Measurements from ENCODE around the gene SERPINB7. TPM values are rescaled to one million over a fixed set of nuclear protein-coding genes. Genes with fewer than 3 reads are reported as not detected.

SERPINB7 gene
- total and polyA plus RNA-seq, 10 of the 15 experiments (the other 5 are each of a cell fraction or from before 2014, with no cell fraction given): not detected

GRCh38 chr18:63819786-63820185 lies 44.6 kb downstream of the SERPINB7 start:
- CTCF ChIA-PET: interaction anchor here (0.9 to 1.7 kb wide), 3 partner anchors 10 to 116 kb away, joined by 3 to 17 read pairs (median 4); no protein-coding TSS in a partner anchor
- intact Hi-C loops (cut with micrococcal nuclease; ENCODE audit: unreplicated experiment): no loop called here

GRCh38 chr18:63820694-63821093 lies 45.5 kb downstream of the SERPINB7 start:
- no TSS peak for BruUV-seq (replicated peaks)
- no peak for ATAC-seq
- Histone ChIP-seq H3K4me2 (ENCODE audit: control insufficient read depth, insufficient read depth) (no peak overlapping the region), H2AFZ (ENCODE audit: control insufficient read depth, low read depth, low read length) (no peak overlapping the region), H3K79me2 (ENCODE audit: control insufficient read depth, insufficient read depth, low read length) (no peaks in the 10 kb centered on the region), H3K27me3 (replicated peaks in 1 of 2; ENCODE audit: control insufficient read depth in 2 of 2, insufficient read depth in 2 of 2, low read length in 1 of 2) (no peaks in the 10 kb centered on the region; a peak in 1 of 4 replicates), H3K9ac (ENCODE audit: control insufficient read depth, insufficient read depth, low read length) (no peak overlapping the region), H4K20me1 (ENCODE audit: control insufficient read depth, insufficient read depth) (no peaks in the 10 kb centered on the region), H3K4me1 (ENCODE audit: control insufficient read depth, insufficient read depth, low read length) (no peaks in the 10 kb centered on the region), H3K27ac (ENCODE audit: control insufficient read depth, insufficient read depth) (no peak overlapping the region), H3K4me3 (no peak overlapping the region), H3K9me3 (replicated peaks; ENCODE audit: control insufficient read depth, insufficient read depth, low read length) (no peaks in the 10 kb centered on the region), H3K36me3 (ENCODE audit: control insufficient read depth in 2 of 2, insufficient read depth in 2 of 2, low read length in 1 of 2) (no peaks in the 10 kb centered on the region)
- intact Hi-C loops (cut with micrococcal nuclease; ENCODE audit: unreplicated experiment): no loop called here
- ChIA-PET RAD21 (ENCODE audit: unreplicated experiment) (interaction anchor here (1.6 kb wide), 1 partner anchor 23 kb away, joined by 4 read pairs; no protein-coding TSS in a partner anchor), SMC1A (ENCODE audit: uncharacterized antibody, unreplicated experiment) (interaction anchor here (0.8 to 2.4 kb wide), 3 partner anchors 10 to 115 kb away, joined by 4 to 12 read pairs (median 8); no protein-coding TSS in a partner anchor), POLR2A (no interaction called here), CTCF (interaction anchor here (1.0 kb wide), 2 partner anchors 23 to 25 kb away, joined by 3 to 5 read pairs; no protein-coding TSS in a partner anchor)
- in situ Hi-C loops (cut with MboI): no loop called here
- 33% methylated on average over 3 of the region's 3 CpGs for WGBS (ENCODE audit: insufficient coverage, insufficient replicate concordance, low lambda C conversion rate, missing lambda C conversion rate)
- DNase-seq (ENCODE audit: low read depth, low spot score): no peak
- no peak for FAIRE-seq
- TF ChIP-seq BACH1 (IDR thresholded peaks at IDR 0.05; ENCODE audit: borderline replicate concordance) (no peak), TCF12 (IDR thresholded peaks at IDR 0.05; ENCODE audit: low read depth, low read length) (no peak), CEBPB (IDR thresholded peaks at IDR 0.05; ENCODE audit: borderline replicate concordance in 1 of 2, low read depth in 2 of 2, low read length in 2 of 2) (no peak), POLR2AphosphoS2 (IDR thresholded peaks at IDR 0.05; ENCODE audit: low read depth, low read length) (no peak), IRF3 (IDR thresholded peaks at IDR 0.05) (no peak), ZZZ3 (IDR thresholded peaks at IDR 0.05; ENCODE audit: control insufficient read depth, insufficient read length, low read depth) (no peak), EGR1 (IDR thresholded peaks at IDR 0.05; ENCODE audit: borderline replicate concordance in 1 of 2, low read depth in 2 of 2, low read length in 2 of 2) (no peak), IRF4 (IDR thresholded peaks at IDR 0.05; ENCODE audit: low read depth, low read length) (no peak), USF2 (IDR thresholded peaks at IDR 0.05; ENCODE audit: borderline replicate concordance, low read depth, low read length) (no peak), POLR2A (IDR thresholded peaks at IDR 0.05; ENCODE audit: low read depth, low read length) (no peak), ZNF207 (IDR thresholded peaks at IDR 0.05; ENCODE audit: borderline replicate concordance) (no peak), ETV6 (conservative IDR thresholded peaks at IDR 0.05 in 1 of 2, IDR thresholded peaks at IDR 0.05 in 1 of 2; ENCODE audit: borderline replicate concordance in 1 of 2, low read depth in 1 of 2) (no peak), TARDBP (IDR thresholded peaks at IDR 0.05; ENCODE audit: borderline replicate concordance) (no peak), RBBP5 (conservative IDR thresholded peaks at IDR 0.05) (no peak), JUNB (IDR thresholded peaks at IDR 0.05) (no peak)

More at GRCh38 chr18:63819786-63820185, 44.6 kb downstream of the SERPINB7 start:
- H3K27ac ChIP-seq (ENCODE audit: control insufficient read depth, insufficient read depth): no peak overlapping the region
- no peak overlapping the region for H2AFZ ChIP-seq (ENCODE audit: control insufficient read depth, low read depth, low read length)
- TF ChIP-seq HDGF (IDR thresholded peaks at IDR 0.05): no peak
- no peak for TF ChIP-seq CREB1 (IDR thresholded peaks at IDR 0.05; ENCODE audit: low read depth)
- TF ChIP-seq IKZF1 (conservative IDR thresholded peaks at IDR 0.05): no peak
- TF ChIP-seq MTA2 (IDR thresholded peaks at IDR 0.05; ENCODE audit: low read depth): no peak
- TF ChIP-seq BCL11A (IDR thresholded peaks at IDR 0.05; ENCODE audit: low read depth, low read length): no peak
- TF ChIP-seq MTA3 (IDR thresholded peaks at IDR 0.05; ENCODE audit: borderline replicate concordance, low read length): no peak
- TF ChIP-seq TCF12 (IDR thresholded peaks at IDR 0.05; ENCODE audit: low read depth, low read length): no peak
- no peak for TF ChIP-seq ZBED1 (IDR thresholded peaks at IDR 0.05; ENCODE audit: borderline replicate concordance)
- in situ Hi-C loops (cut with MboI): no loop called here
- DNase-seq (ENCODE audit: low read depth, low spot score) (no peak), FAIRE-seq (no peak), ATAC-seq (no peak)
- no peaks in the 10 kb centered on the region for H3K79me2 ChIP-seq (ENCODE audit: control insufficient read depth, insufficient read depth, low read length)
- ChIA-PET POLR2A (no interaction called here), SMC1A (ENCODE audit: uncharacterized antibody, unreplicated experiment) (interaction anchor here (0.8 to 1.2 kb wide), 2 partner anchors 24 to 116 kb away, joined by 3 to 5 read pairs; no protein-coding TSS in a partner anchor), RAD21 (ENCODE audit: unreplicated experiment) (interaction anchor here (1.3 to 2.2 kb wide), 3 partner anchors 7 to 116 kb away, joined by 3 to 6 read pairs (median 4); no protein-coding TSS in a partner anchor)
- H3K9ac ChIP-seq (ENCODE audit: control insufficient read depth, insufficient read depth, low read length): no peak overlapping the region
- WGBS (ENCODE audit: insufficient coverage, insufficient replicate concordance, low lambda C conversion rate, missing lambda C conversion rate): 32% methylated on average over 2 of the region's 2 CpGs
- H3K27me3 ChIP-seq (replicated peaks in 1 of 2; ENCODE audit: control insufficient read depth in 2 of 2, insufficient read depth in 2 of 2, low read length in 1 of 2): no peaks in the 10 kb centered on the region; a peak in 1 of 4 replicates
- H3K4me1 ChIP-seq (ENCODE audit: control insufficient read depth, insufficient read depth, low read length): no peaks in the 10 kb centered on the region
- H3K4me3 ChIP-seq: no peak overlapping the region
- no peak overlapping the region for H3K4me2 ChIP-seq (ENCODE audit: control insufficient read depth, insufficient read depth)
- no peaks in the 10 kb centered on the region for H3K36me3 ChIP-seq (ENCODE audit: control insufficient read depth in 2 of 2, insufficient read depth in 2 of 2, low read length in 1 of 2)
- H4K20me1 ChIP-seq (ENCODE audit: control insufficient read depth, insufficient read depth): no peaks in the 10 kb centered on the region
- BruUV-seq (replicated peaks): no TSS peak
- no peaks in the 10 kb centered on the region for H3K9me3 ChIP-seq (replicated peaks; ENCODE audit: control insufficient read depth, insufficient read depth, low read length)
